T-helper 1 cell treated with Interleukin-12 subunit alpha and Interleukin-12 subunit beta and Interleukin-4 antibody, amounts not matched to agents 30 μg/mL and 1 μg/mL, for 36 hours (primary cell): ENCODE measurements around the gene AMER1.
"Not testable (repeated sequence)": the region's sequence is repeated elsewhere in the genome, so short reads cannot be mapped to it uniquely, and the experiment has no call there.

Source experiments
- H3K27ac Mint-ChIP-seq: one replicate; pipeline ENCODE4 v1.8.0; 2021; ENCODE audit warnings: mild to moderate bottlenecking, mixed read lengths
- H3K27me3 Mint-ChIP-seq: one replicate; pipeline ENCODE4 v1.8.0; 2021; ENCODE audit warnings: low read depth, mixed read lengths
- H3K36me3 Mint-ChIP-seq: one replicate; pipeline ENCODE4 v1.8.0; 2021; ENCODE audit warnings: low read depth, mixed read lengths
- H3K4me1 Mint-ChIP-seq: one replicate; pipeline ENCODE4 v1.8.0; 2021; ENCODE audit warnings: low read depth, mixed read lengths
- H3K4me3 Mint-ChIP-seq: one replicate; pipeline ENCODE4 v1.8.0; 2021; ENCODE audit warnings: mild to moderate bottlenecking, moderate library complexity, mixed read lengths
- H3K9me3 Mint-ChIP-seq: one replicate; pipeline ENCODE4 v1.8.0; 2021; ENCODE audit warnings: mixed read lengths

AMER1 gene

GRCh38 chrX:64205441-64205734 is at the start of gene AMER1:
Gene AMER1, minus strand, starts transcription at chrX:64205708. Its CDS starts 12,422 bp downstream, at chrX:64193286.
- Mint-ChIP-seq H3K4me1 (peaks cover 5% of the 10 kb centered on the region), H3K27ac (peak within 1 kb of the TSS; percentile 87), H3K27me3 (no peaks in the 10 kb centered on the region)

GRCh38 chrX:64230123-64230970 is 24.8 kb upstream of the AMER1 start, which contains the start of gene ASB12:
Gene ASB12, minus strand, starts transcription at chrX:64230607. Its CDS starts 4,957 bp downstream, at chrX:64225650.
- H3K4me1 Mint-ChIP-seq: no peaks in the 10 kb centered on the region
- H3K36me3 Mint-ChIP-seq: no peaks in the 10 kb centered on the region
- no peak within 1 kb of the TSS for H3K4me3 Mint-ChIP-seq
- no peaks in the 10 kb centered on the region for H3K9me3 Mint-ChIP-seq
- no peak within 1 kb of the TSS for H3K27ac Mint-ChIP-seq
- H3K27me3 Mint-ChIP-seq: no peaks in the 10 kb centered on the region

More at GRCh38 chrX:64205441-64205734, at the start of gene AMER1:
- H3K36me3 Mint-ChIP-seq: peaks cover 2% of the 10 kb centered on the region
- peak within 1 kb of the TSS; percentile 89 for H3K4me3 Mint-ChIP-seq
- no peaks in the 10 kb centered on the region for H3K9me3 Mint-ChIP-seq

GRCh38 chrX:64229154-64229553 is 23.6 kb upstream of the AMER1 start:
- Mint-ChIP-seq H3K9me3 (no peaks in the 10 kb centered on the region), H3K4me3 (no peak overlapping the region), H3K4me1 (no peaks in the 10 kb centered on the region), H3K27ac (no peak overlapping the region), H3K36me3 (no peaks in the 10 kb centered on the region), H3K27me3 (no peaks in the 10 kb centered on the region)

GRCh38 chrX:64218023-64218422 is 12.5 kb upstream of the AMER1 start:
- Mint-ChIP-seq H3K4me3 (no peak overlapping the region), H3K9me3 (no peaks in the 10 kb centered on the region), H3K36me3 (no peaks in the 10 kb centered on the region), H3K4me1 (peaks cover 3% of the 10 kb centered on the region), H3K27ac (no peak overlapping the region), H3K27me3 (no peaks in the 10 kb centered on the region)

GRCh38 chrX:64213989-64214388 is 8.5 kb upstream of the AMER1 start:
- not testable (repeated sequence) for H3K4me3 Mint-ChIP-seq, H3K4me1 Mint-ChIP-seq, H3K27me3 Mint-ChIP-seq, H3K36me3 Mint-ChIP-seq, H3K27ac Mint-ChIP-seq, H3K9me3 Mint-ChIP-seq

GRCh38 chrX:64206556-64207162 is 1.2 kb upstream of the AMER1 start:
- peak overlapping the region; percentile 87 for H3K27ac Mint-ChIP-seq
- no peaks in the 10 kb centered on the region for H3K27me3 Mint-ChIP-seq
- peaks cover 5% of the 10 kb centered on the region for H3K4me1 Mint-ChIP-seq
- H3K36me3 Mint-ChIP-seq: peaks cover 2% of the 10 kb centered on the region
- H3K4me3 Mint-ChIP-seq: peak overlapping the region; percentile 89
- H3K9me3 Mint-ChIP-seq: no peaks in the 10 kb centered on the region

- H3K9me3 Mint-ChIP-seq: no peaks in the 10 kb centered on the region
- peaks cover 5% of the 10 kb centered on the region for H3K4me1 Mint-ChIP-seq
- peaks cover 2% of the 10 kb centered on the region for H3K36me3 Mint-ChIP-seq
- no peaks in the 10 kb centered on the region for H3K27me3 Mint-ChIP-seq
- peak overlapping the region; percentile 87 for H3K27ac Mint-ChIP-seq
- peak overlapping the region; percentile 89 for H3K4me3 Mint-ChIP-seq
Measured at GRCh38 chrX:64205735-64206501, 410 bp upstream of the AMER1 start.

- no peaks in the 10 kb centered on the region for H3K9me3 Mint-ChIP-seq
- peaks cover 5% of the 10 kb centered on the region for H3K4me1 Mint-ChIP-seq
- peak overlapping the region; percentile 89 for H3K4me3 Mint-ChIP-seq
- peaks cover 2% of the 10 kb centered on the region for H3K36me3 Mint-ChIP-seq
- no peak overlapping the region for H3K27ac Mint-ChIP-seq
- H3K27me3 Mint-ChIP-seq: no peaks in the 10 kb centered on the region
Measured at GRCh38 chrX:64204701-64205440, 637 bp downstream of the AMER1 start.

GRCh38 chrX:64204252-64204651 is 1.3 kb downstream of the AMER1 start:
- H3K4me3 Mint-ChIP-seq: peak overlapping the region; percentile 78
- H3K4me1 Mint-ChIP-seq: peaks cover 8% of the 10 kb centered on the region
- H3K27me3 Mint-ChIP-seq: no peaks in the 10 kb centered on the region
- no peaks in the 10 kb centered on the region for H3K9me3 Mint-ChIP-seq
- peaks cover 2% of the 10 kb centered on the region for H3K36me3 Mint-ChIP-seq
- no peak overlapping the region for H3K27ac Mint-ChIP-seq

- peak overlapping the region; percentile 71 for H3K4me3 Mint-ChIP-seq
- no peak overlapping the region for H3K27ac Mint-ChIP-seq
- peaks cover 2% of the 10 kb centered on the region for H3K36me3 Mint-ChIP-seq
- no peaks in the 10 kb centered on the region for H3K9me3 Mint-ChIP-seq
- peaks cover 8% of the 10 kb centered on the region for H3K4me1 Mint-ChIP-seq
- no peaks in the 10 kb centered on the region for H3K27me3 Mint-ChIP-seq
Measured at GRCh38 chrX:64202808-64203325, 2.6 kb downstream of the AMER1 start.

- H3K4me1 Mint-ChIP-seq: peaks cover 8% of the 10 kb centered on the region
Measured at GRCh38 chrX:64198036-64198435, 7.5 kb downstream of the AMER1 start.

GRCh38 chrX:64196606-64197005 is 8.9 kb downstream of the AMER1 start:
- Mint-ChIP-seq H3K36me3 (peaks cover 7% of the 10 kb centered on the region), H3K4me3 (no peak overlapping the region), H3K9me3 (no peaks in the 10 kb centered on the region), H3K27me3 (no peaks in the 10 kb centered on the region), H3K27ac (no peak overlapping the region), H3K4me1 (peaks cover 4% of the 10 kb centered on the region)

More at GRCh38 chrX:64198036-64198435, 7.5 kb downstream of the AMER1 start:
- Mint-ChIP-seq H3K36me3 (peaks cover 5% of the 10 kb centered on the region), H3K9me3 (no peaks in the 10 kb centered on the region), H3K4me3 (no peak overlapping the region), H3K27me3 (no peaks in the 10 kb centered on the region), H3K27ac (no peak overlapping the region)

GRCh38 chrX:64195862-64196261 is 9.6 kb downstream of the AMER1 start:
- Mint-ChIP-seq H3K36me3 (peaks cover 7% of the 10 kb centered on the region), H3K27me3 (no peaks in the 10 kb centered on the region), H3K4me3 (no peak overlapping the region), H3K4me1 (peaks cover 4% of the 10 kb centered on the region), H3K9me3 (no peaks in the 10 kb centered on the region), H3K27ac (no peak overlapping the region)

GRCh38 chrX:64192673-64193072 is 12.8 kb downstream of the AMER1 start:
- H3K4me3 Mint-ChIP-seq: no peak overlapping the region
- no peaks in the 10 kb centered on the region for H3K9me3 Mint-ChIP-seq
- H3K27me3 Mint-ChIP-seq: no peaks in the 10 kb centered on the region
- H3K4me1 Mint-ChIP-seq: peaks cover 2% of the 10 kb centered on the region
- H3K36me3 Mint-ChIP-seq: peaks cover 7% of the 10 kb centered on the region
- no peak overlapping the region for H3K27ac Mint-ChIP-seq
